GM18873 (cell line): ENCODE data around the gene MIR17HG.
"Not testable (repeated sequence)": the region's sequence is repeated elsewhere in the genome, so short reads cannot be mapped to it uniquely, and the experiment has no call there.

Experiments used
- ATAC-seq: cut with Tn5 transposase; IDR thresholded peaks from one replicate; pipeline ENCODE4 v1.9.1; 2021; ENCODE audit warnings: mild to moderate bottlenecking, moderate library complexity, moderate number of reproducible peaks; ENCODE audit not compliant: unreplicated experiment, low FRiP score

Gene MIR17HG

GRCh38 chr13:91346850-91347201, 661 bp upstream of the MIR17HG start:
- peak; percentile 16 for ATAC-seq

GRCh38 chr13:91347996-91348905, 764 bp downstream of the MIR17HG start:
- ATAC-seq = peak; percentile 19

GRCh38 chr13:91348906-91349435, 1.5 kb downstream of the MIR17HG start:
- peak; percentile 39 for ATAC-seq

- no peak for ATAC-seq
These were observed 2.8 kb downstream of the MIR17HG start for GRCh38 chr13:91349992-91350911.

GRCh38 chr13:91351123-91351522, 3.6 kb downstream of the MIR17HG start:
- ATAC-seq = no peak

GRCh38 chr13:91351980-91352379, 4.5 kb downstream of the MIR17HG start:
- ATAC-seq = no peak

- ATAC-seq = not testable (repeated sequence)
These were observed 5.4 kb downstream of the MIR17HG start for GRCh38 chr13:91352891-91353290.

GRCh38 chr13:91353494-91353893, 6.0 kb downstream of the MIR17HG start:
- ATAC-seq = no peak

- ATAC-seq = no peak
These were observed 7.8 kb downstream of the MIR17HG start for GRCh38 chr13:91355099-91355825.

- ATAC-seq = no peak
These were observed 8.6 kb downstream of the MIR17HG start for GRCh38 chr13:91355826-91356710.

GRCh38 chr13:91356919-91357612, 9.6 kb downstream of the MIR17HG start:
- ATAC-seq = no peak

- no peak for ATAC-seq
These were observed 10.3 kb downstream of the MIR17HG start for GRCh38 chr13:91357613-91358386.

- no peak for ATAC-seq
These were observed 10.9 kb downstream of the MIR17HG start for GRCh38 chr13:91358387-91358782.

- no peak for ATAC-seq
These were observed 11.6 kb downstream of the MIR17HG start for GRCh38 chr13:91359111-91359510.

GRCh38 chr13:91359631-91360030, 12.1 kb downstream of the MIR17HG start:
- ATAC-seq = no peak

GRCh38 chr13:91360246-91360751, 12.8 kb downstream of the MIR17HG start:
- no peak for ATAC-seq

- no peak for ATAC-seq
These were observed 14.3 kb downstream of the MIR17HG start for GRCh38 chr13:91361755-91362271.

GRCh38 chr13:91362908-91363307, 15.4 kb downstream of the MIR17HG start:
- no peak for ATAC-seq
